Cardiac fibroblast (primary cell): ENCODE results near the gene ADPGK.

Experiments
- DNase-seq, 2 donors: peaks; one replicate each; pipeline versions ENCODE4 v3.0.0 to v3.0.0-alpha.2; 2010; ENCODE audit warnings: low read depth in 2 of 2
- H3K4me3 ChIP-seq, 2 donors: replicated peaks in 1 of 2; 1 replicate in 1 of 2; 2 replicates in 1 of 2; pipeline ENCODE4 v1.5.1; 2011; ENCODE audit warnings: low read depth in 2 of 2, low read length in 2 of 2, mild to moderate bottlenecking in 2 of 2, moderate library complexity in 1 of 2
- CTCF ChIP-seq: IDR thresholded peaks from one replicate; pipeline ENCODE4 v1.5.1; 2011; ENCODE audit warnings: low read depth, mild to moderate bottlenecking, low read length, inconsistent platforms

The ADPGK gene

GRCh38 chr15:72785432-72785831 lies 1.9 kb upstream of the ADPGK start:
- peak; percentile 10 to 32 for DNase-seq
- TF ChIP-seq CTCF = no peak
- H3K4me3 ChIP-seq = no peak overlapping the region

GRCh38 chr15:72784456-72784876 lies 908 bp upstream of the ADPGK start:
- DNase-seq = no peak
- H3K4me3 ChIP-seq = peak overlapping the region; percentile 89 to 95

GRCh38 chr15:72783004-72783639 lies 436 bp downstream of the ADPGK start:
- H3K4me3 ChIP-seq = peak overlapping the region; percentile 89 to 95
- DNase-seq = peak; percentile 37 to 43
- peak; percentile 0 for TF ChIP-seq CTCF

More at GRCh38 chr15:72784456-72784876, 908 bp upstream of the ADPGK start:
- no peak for TF ChIP-seq CTCF

- peak; percentile 8 to 14 for DNase-seq
- TF ChIP-seq CTCF = no peak
- peak overlapping the region; percentile 89 to 95 for H3K4me3 ChIP-seq
These were observed 1.1 kb downstream of the ADPGK start for GRCh38 chr15:72782274-72783003.

GRCh38 chr15:72781631-72782030 lies 1.9 kb downstream of the ADPGK start:
- TF ChIP-seq CTCF = no peak
- no peak overlapping the region for H3K4me3 ChIP-seq
- no peak for DNase-seq

- no peak overlapping the region for H3K4me3 ChIP-seq
- no peak for TF ChIP-seq CTCF
- DNase-seq = no peak
These were observed 4.8 kb downstream of the ADPGK start for GRCh38 chr15:72778796-72779195.
